C4-2B (cell line): Measurements from ENCODE around the gene P3H2.

Experiments used
- H3K27ac ChIP-seq: fragments of 450-650 bp; 2 replicates; pipeline ENCODE4 v1.5.1; 2017
- CTCF ChIP-seq: fragments of 450-650 bp; conservative IDR thresholded peaks from 2 replicates; pipeline ENCODE4 v1.5.1; 2017; ENCODE audit warnings: mild to moderate bottlenecking
- ZFX ChIP-seq: fragments of 450-650 bp; IDR thresholded peaks from 2 replicates; pipeline ENCODE4 v1.6.1; 2017

The P3H2 gene

GRCh38 chr3:190009614-190010013, 111.1 kb downstream of the P3H2 start:
- TF ChIP-seq ZFX (no peak), CTCF (no peak)
- H3K27ac ChIP-seq: no peak overlapping the region

GRCh38 chr3:190008432-190008831, 112.3 kb downstream of the P3H2 start:
- TF ChIP-seq ZFX (no peak), CTCF (no peak)
- no peak overlapping the region for H3K27ac ChIP-seq

- TF ChIP-seq CTCF (no peak), ZFX (no peak)
- H3K27ac ChIP-seq: no peak overlapping the region
Measured at GRCh38 chr3:190005343-190006113, 115.2 kb downstream of the P3H2 start.

- no peak overlapping the region for H3K27ac ChIP-seq
- no peak for TF ChIP-seq ZFX
- TF ChIP-seq CTCF: no peak
Measured at GRCh38 chr3:190004656-190005055, 116.0 kb downstream of the P3H2 start.

- no peak overlapping the region for H3K27ac ChIP-seq
- no peak for TF ChIP-seq ZFX
- no peak for TF ChIP-seq CTCF
Measured at GRCh38 chr3:190003681-190004123, 117.0 kb downstream of the P3H2 start.

GRCh38 chr3:190003068-190003467, 117.6 kb downstream of the P3H2 start:
- TF ChIP-seq CTCF (no peak), ZFX (no peak)
- H3K27ac ChIP-seq: no peak overlapping the region

- no peak for TF ChIP-seq ZFX
- no peak for TF ChIP-seq CTCF
- H3K27ac ChIP-seq: no peak overlapping the region
Measured at GRCh38 chr3:190001426-190001825, 119.3 kb downstream of the P3H2 start.
